ENCODE results near the gene MFSD11.

- TF ChIP-seq CTCF (IDR thresholded peaks at IDR 0.05): no peak
- no peak for TF ChIP-seq POLR2A (IDR thresholded peaks at IDR 0.05)
Observed at GRCh38 chr17:76747716-76748363, 9.9 kb downstream of the MFSD11 start.

Data from Peyer's patch (tissue), 4 donors.